Aortic smooth muscle cell (primary cell): ENCODE measurements around the gene IMPG2. TPM values are rescaled to one million over a fixed set of nuclear protein-coding genes. Genes with fewer than 3 reads are reported as not detected.

Experiments
- total RNA-seq: library from RNA; depleted of rRNA; stranded (reverse); fragments of >200 nt; gene quantifications from 2 replicates; pipeline ENCODE4 v1.2.3, GENCODE V29; 2014

The IMPG2 gene
- 0.44 and 0.53 TPM in 2 replicates for total RNA-seq

DNA sequence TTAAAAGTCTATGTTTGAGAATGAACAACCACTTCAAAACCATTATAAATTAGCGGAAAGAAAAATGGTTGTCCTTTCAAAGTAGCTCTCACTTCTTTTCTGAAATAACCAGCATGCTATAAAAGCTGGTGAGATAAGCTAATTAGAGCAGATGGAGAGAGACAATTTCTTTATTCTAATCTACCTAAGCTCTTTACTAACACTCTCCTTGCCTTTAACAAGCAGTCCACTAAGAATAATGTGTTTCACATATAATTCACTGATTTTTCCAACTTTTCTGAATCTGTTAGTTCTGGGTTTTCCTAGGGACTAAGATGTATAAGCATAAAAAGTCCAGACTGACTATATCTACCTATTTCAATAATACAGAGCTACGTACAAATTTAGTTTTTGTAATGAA lies at the start of gene IMPG2:
Gene IMPG2 (minus strand): TSS at position 101 of the 400 bp plus-strand sequence. CDS start 203 bp downstream, outside the sequence.

Other genes starting within 250 kb of the IMPG2 start
- 13.5 and 19.6 TPM in 2 replicates for gene SENP7, start 192.6 kb upstream of the IMPG2 start, total RNA-seq
- 19.3 and 22.5 TPM in 2 replicates for gene TRMT10C, start 241.3 kb upstream of the IMPG2 start, total RNA-seq